Keratinocyte (primary cell): Measurements from ENCODE around the gene UFSP1. TPM values are rescaled to one million over a fixed set of nuclear protein-coding genes. Genes with fewer than 3 reads are reported as not detected.

Experiments
- DNase-seq: peaks from one replicate; pipeline ENCODE4 v3.0.0-alpha.2; 2011; ENCODE audit warnings: low read depth, missing footprints, low spot score
- FAIRE-seq: peaks from 2 replicates; lab custom pipeline; 2011; peaks lifted over from hg19 to GRCh38; lab: Jason Lieb, UNC
- H2AFZ ChIP-seq: 2 replicates; pipeline ENCODE4 v1.6.0; 2012; ENCODE audit warnings: low read length, control low read depth, inconsistent platforms; ENCODE audit not compliant: control insufficient read depth
- H3K27ac ChIP-seq: 2 replicates; pipeline ENCODE4 v1.5.1; 2011; ENCODE audit warnings: low read length; ENCODE audit not compliant: control insufficient read depth, insufficient read depth
- H3K27me3 ChIP-seq: 3 replicates; pipeline ENCODE4 v1.6.0; 2011; ENCODE audit warnings: low read length; ENCODE audit not compliant: control insufficient read depth, insufficient read depth; ENCODE audit errors: extremely low read depth
- H3K36me3 ChIP-seq, 2 experiments: 2 replicates in 1 of 2; 3 replicates in 1 of 2; pipeline ENCODE4 v1.5.1; 2011; ENCODE audit warnings: low read length in 2 of 2, mild to moderate bottlenecking in 1 of 2; ENCODE audit not compliant: control insufficient read depth in 2 of 2, insufficient read depth in 2 of 2; ENCODE audit errors: extremely low read depth in 1 of 2
- H3K4me1 ChIP-seq: 3 replicates; pipeline ENCODE4 v1.5.1; 2011; ENCODE audit warnings: low read length; ENCODE audit not compliant: control insufficient read depth, insufficient read depth; ENCODE audit errors: extremely low read depth
- H3K4me2 ChIP-seq: 3 replicates; pipeline ENCODE4 v1.6.0; 2011; ENCODE audit warnings: low read depth, low read length; ENCODE audit not compliant: control insufficient read depth, insufficient read depth; ENCODE audit errors: extremely low read depth
- H3K4me3 ChIP-seq, 3 experiments: fragments of 200-600 bp in 1 of 3; sonication (generic) in 1 of 3; 2 replicates in 2 of 3; 3 replicates in 1 of 3; pipeline ENCODE4 v1.5.1; 2011 to 2016; ENCODE audit warnings: low read length in 3 of 3, mild to moderate bottlenecking in 3 of 3, control low read depth in 2 of 3, inconsistent platforms in 1 of 3, low read depth in 1 of 3, mixed read lengths in 1 of 3, mixed run types in 1 of 3, moderate library complexity in 1 of 3; ENCODE audit not compliant: control insufficient read depth in 2 of 3, insufficient read depth in 2 of 3; ENCODE audit errors: extremely low read depth in 1 of 3
- H3K79me2 ChIP-seq: 2 replicates; pipeline ENCODE4 v1.6.0; 2012; ENCODE audit warnings: low read length; ENCODE audit not compliant: control insufficient read depth, insufficient read depth
- H3K9ac ChIP-seq: 3 replicates; pipeline ENCODE4 v1.6.0; 2011; ENCODE audit warnings: low read length; ENCODE audit not compliant: control insufficient read depth, insufficient read depth; ENCODE audit errors: extremely low read depth
- H3K9me1 ChIP-seq: 3 replicates; pipeline ENCODE4 v1.6.0; 2011; ENCODE audit warnings: low read length; ENCODE audit not compliant: control insufficient read depth, insufficient read depth; ENCODE audit errors: extremely low read depth
- H3K9me3 ChIP-seq: 2 replicates; pipeline ENCODE4 v1.5.1; 2012; ENCODE audit warnings: low read depth, low read length; ENCODE audit not compliant: control insufficient read depth
- H4K20me1 ChIP-seq: 3 replicates; pipeline ENCODE4 v1.6.0; 2011; ENCODE audit warnings: low read length; ENCODE audit not compliant: control insufficient read depth, insufficient read depth; ENCODE audit errors: extremely low read depth
- CTCF ChIP-seq, 3 experiments: IDR thresholded peaks in 1 of 3; conservative IDR thresholded peaks in 1 of 3; optimal IDR thresholded peaks in 1 of 3; 2 replicates in 2 of 3; 3 replicates in 1 of 3; pipeline versions ENCODE3 to v1.5.1; 2011; ENCODE audit warnings: low read length in 3 of 3, mild to moderate bottlenecking in 3 of 3, moderate library complexity in 2 of 3, control low read depth in 1 of 3, inconsistent platforms in 1 of 3; ENCODE audit not compliant: insufficient read depth in 2 of 3; ENCODE audit errors: extremely low read depth in 1 of 3
- EZH2 ChIP-seq: IDR thresholded peaks from one replicate; pipeline ENCODE4 v1.6.1; 2012; ENCODE audit warnings: inconsistent platforms, mild to moderate bottlenecking, low read length, moderate library complexity
- dilution Hi-C: fragments of 300-500 bp; cut with MboI; formaldehyde crosslinking; loops from one replicate; pipeline ENCODE4 v1.7.0; 2020; ENCODE audit warnings: low sequenced_read_pairs; ENCODE audit not compliant: extremely low pct_ligation_motif_present
- polyA plus RNA-seq, 5 experiments: library from polyadenylated mRNA; depleted of rRNA in 3 of 5; stranded (reverse) in 3 of 5; stranded (forward) in 1 of 5; unstranded in 1 of 5; fragments of >200 nt; gene quantifications; 1 replicate in 1 of 5; 2 replicates in 3 of 5; 3 replicates in 1 of 5; pipeline versions ENCODE4 v1.2.1 to v1.2.3, GENCODE V29; 2011 to 2012; ENCODE audit warnings: missing spikeins in 2 of 5, low read depth in 1 of 5, low replicate concordance in 1 of 5

UFSP1 gene
- polyA plus RNA-seq, 1 donor (not counting 4 experiments of a cell fraction or from before 2014, with no cell fraction given) = 1.0 TPM

GRCh38 chr7:100888291-100888987, 1.1 kb downstream of the UFSP1 start:
- Histone ChIP-seq H4K20me1 (peaks cover 2% of the 10 kb centered on the region), H3K9me3 (no peaks in the 10 kb centered on the region), H3K27me3 (peaks cover 4% of the 10 kb centered on the region), H3K4me1 (peaks cover 35% of the 10 kb centered on the region), H3K4me3 (peak overlapping the region; percentile 66 to 75 (median 69)), H2AFZ (no peak overlapping the region), H3K4me2 (peak overlapping the region; percentile 85), H3K27ac (peak overlapping the region; percentile 56), H3K9me1 (no peaks in the 10 kb centered on the region), H3K36me3 (peaks cover 26 to 38% of the 10 kb centered on the region in 2 experiments), H3K79me2 (peaks cover 24% of the 10 kb centered on the region), H3K9ac (peak overlapping the region; percentile 73)
- TF ChIP-seq CTCF (optimal IDR thresholded peaks at IDR 0.05 in 1 of 3, IDR thresholded peaks at IDR 0.05 in 1 of 3, conservative IDR thresholded peaks at IDR 0.05 in 1 of 3; ENCODE audit: extremely low read depth in 1 of 3, insufficient read depth in 2 of 3, low read length in 3 of 3) (no peak), EZH2 (no peak)
- FAIRE-seq = no peak
- dilution Hi-C loops = loop anchor here (10.0 kb wide), 1 partner anchor 56 kb away; the partner anchor contains the start of gene MUC3A
- DNase-seq = no peak

GRCh38 chr7:100887516-100888290, 1.8 kb downstream of the UFSP1 start:
- FAIRE-seq = no peak
- peak overlapping the region in 2 of 3 experiments; percentile 66 to 69 for H3K4me3 ChIP-seq

More at GRCh38 chr7:100887516-100888290, 1.8 kb downstream of the UFSP1 start:
- peaks cover 35% of the 10 kb centered on the region for H3K4me1 ChIP-seq
- H3K36me3 ChIP-seq = peaks cover 34 to 44% of the 10 kb centered on the region in 2 experiments
- no peak for DNase-seq
- H3K9me1 ChIP-seq = no peaks in the 10 kb centered on the region
- H3K27me3 ChIP-seq = no peaks in the 10 kb centered on the region
- dilution Hi-C loops = loop anchor here (10.0 kb wide), 1 partner anchor 57 kb away; the partner anchor contains the start of gene MUC3A
- H3K79me2 ChIP-seq = peaks cover 25% of the 10 kb centered on the region
- TF ChIP-seq CTCF (optimal IDR thresholded peaks at IDR 0.05 in 1 of 3, IDR thresholded peaks at IDR 0.05 in 1 of 3, conservative IDR thresholded peaks at IDR 0.05 in 1 of 3; ENCODE audit: extremely low read depth in 1 of 3, insufficient read depth in 2 of 3, low read length in 3 of 3) (no peak), EZH2 (no peak)
- no peak overlapping the region for H2AFZ ChIP-seq
- H3K9ac ChIP-seq = peak overlapping the region; percentile 73
- H3K9me3 ChIP-seq = no peaks in the 10 kb centered on the region
- no peak overlapping the region for H3K27ac ChIP-seq
- peak overlapping the region; percentile 85 for H3K4me2 ChIP-seq
- peaks cover 2% of the 10 kb centered on the region for H4K20me1 ChIP-seq
